GM13976 (cell line): ENCODE measurements around the gene ORC2.
"Not testable (repeated sequence)": the region's sequence is repeated elsewhere in the genome, so short reads cannot be mapped to it uniquely, and the experiment has no call there.

ENCODE experiments used
- DNase-seq: peaks from one replicate; pipeline ENCODE4 v3.0.0; 2012; ENCODE audit warnings: low spot score
- in situ Hi-C: fragments of 300-500 bp; cut with MboI; formaldehyde crosslinking; loops from one replicate; pipeline ENCODE4 v1.12.0; 2022; ENCODE audit warnings: low sequenced_read_pairs, mixed read lengths, inconsistent platforms; ENCODE audit not compliant: unreplicated experiment
- TF ChIP-seq, protein P1 (sequence below): IDR thresholded peaks from 2 replicates; pipeline ENCODE4 v1.5.1; 2012; ENCODE audit warnings: borderline replicate concordance, mild to moderate bottlenecking; ENCODE audit not compliant: insufficient read depth; ENCODE audit errors: extremely low read depth, missing control alignments, control extremely low read depth

The ORC2 gene

GRCh38 chr2:200964498-200964897 lies 1.0 kb upstream of the ORC2 start:
- in situ Hi-C loops: no loop called here
- TF ChIP-seq, protein P1, sequence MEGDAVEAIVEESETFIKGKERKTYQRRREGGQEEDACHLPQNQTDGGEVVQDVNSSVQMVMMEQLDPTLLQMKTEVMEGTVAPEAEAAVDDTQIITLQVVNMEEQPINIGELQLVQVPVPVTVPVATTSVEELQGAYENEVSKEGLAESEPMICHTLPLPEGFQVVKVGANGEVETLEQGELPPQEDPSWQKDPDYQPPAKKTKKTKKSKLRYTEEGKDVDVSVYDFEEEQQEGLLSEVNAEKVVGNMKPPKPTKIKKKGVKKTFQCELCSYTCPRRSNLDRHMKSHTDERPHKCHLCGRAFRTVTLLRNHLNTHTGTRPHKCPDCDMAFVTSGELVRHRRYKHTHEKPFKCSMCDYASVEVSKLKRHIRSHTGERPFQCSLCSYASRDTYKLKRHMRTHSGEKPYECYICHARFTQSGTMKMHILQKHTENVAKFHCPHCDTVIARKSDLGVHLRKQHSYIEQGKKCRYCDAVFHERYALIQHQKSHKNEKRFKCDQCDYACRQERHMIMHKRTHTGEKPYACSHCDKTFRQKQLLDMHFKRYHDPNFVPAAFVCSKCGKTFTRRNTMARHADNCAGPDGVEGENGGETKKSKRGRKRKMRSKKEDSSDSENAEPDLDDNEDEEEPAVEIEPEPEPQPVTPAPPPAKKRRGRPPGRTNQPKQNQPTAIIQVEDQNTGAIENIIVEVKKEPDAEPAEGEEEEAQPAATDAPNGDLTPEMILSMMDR: no peak
- DNase-seq: no peak

DNA sequence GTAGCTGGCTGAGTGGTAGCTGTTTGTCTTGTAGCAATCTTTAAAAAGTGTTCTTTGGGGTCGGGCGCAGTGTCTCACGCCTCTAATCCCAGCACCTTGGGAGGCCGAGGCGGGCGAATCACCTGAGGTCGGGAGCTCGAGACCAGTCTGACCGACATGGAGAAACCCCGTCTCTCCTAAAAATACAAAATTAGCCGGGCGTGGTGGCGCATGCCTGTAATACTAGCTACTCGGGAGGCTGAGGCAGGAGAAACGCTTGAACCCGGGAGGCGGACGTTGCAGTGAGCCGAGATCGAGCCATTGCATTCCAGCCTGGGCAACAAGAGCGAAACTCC lies 425 bp upstream of the ORC2 start:
- in situ Hi-C loops, DNase-seq: not testable (repeated sequence)

DNA sequence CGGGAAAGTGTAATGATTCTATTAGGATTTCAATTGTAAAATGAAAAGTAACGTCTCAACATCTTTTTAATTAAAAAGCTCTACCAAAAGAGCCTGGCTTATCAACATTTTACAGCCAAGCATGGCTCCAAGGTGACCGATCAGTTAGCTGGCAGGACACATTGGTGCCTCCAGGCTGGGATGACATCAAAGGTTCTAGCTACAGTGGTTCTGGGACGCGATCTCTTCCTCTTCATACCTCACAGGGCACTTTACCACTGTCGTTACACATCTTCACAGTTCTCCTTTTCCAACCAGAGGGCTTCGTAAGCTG lies 693 bp downstream of the ORC2 start:
- in situ Hi-C loops: no loop called here
- no peak for DNase-seq
- TF ChIP-seq, protein P1: no peak

DNA sequence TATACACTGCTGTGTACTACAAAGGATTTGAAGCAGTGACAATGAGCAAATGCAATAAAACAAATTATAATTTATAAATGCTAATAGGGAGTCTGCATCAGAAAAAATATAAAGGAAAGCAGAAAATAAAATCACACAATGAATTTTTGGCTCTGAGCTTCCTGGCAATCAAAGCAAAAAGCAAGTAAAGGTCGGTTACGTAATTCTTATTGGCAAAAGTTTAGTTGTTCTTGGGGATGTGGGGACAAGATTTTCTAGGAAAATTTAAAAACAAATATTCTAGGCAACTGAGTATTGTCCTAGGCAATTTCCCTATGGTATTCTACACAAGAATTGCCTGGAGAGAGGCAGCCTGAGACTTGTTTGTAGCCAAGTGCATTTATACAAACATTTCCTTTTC lies 1.8 kb downstream of the ORC2 start:
- in situ Hi-C loops: no loop called here
- TF ChIP-seq, protein P1: no peak

DNA sequence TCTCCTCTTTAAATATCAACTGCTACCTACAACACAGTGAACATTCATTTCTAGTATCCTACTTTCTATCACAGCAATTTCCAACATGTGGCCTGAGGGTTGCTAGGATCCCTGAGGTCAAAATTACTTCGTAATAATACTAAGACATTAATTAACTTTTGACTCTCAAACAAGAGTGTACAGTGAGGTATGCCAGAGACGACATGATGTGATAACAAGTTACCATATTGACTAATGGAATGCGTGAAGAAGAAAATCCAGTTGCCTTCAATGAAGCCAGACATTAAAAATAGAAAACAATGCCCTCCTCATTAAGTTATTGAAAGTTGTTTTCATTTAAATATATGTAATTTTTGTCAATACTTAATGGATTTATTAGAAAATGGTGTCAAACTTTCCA lies 13.1 kb downstream of the ORC2 start:
- TF ChIP-seq, protein P1: no peak
- DNase-seq: no peak
- in situ Hi-C loops: no loop called here

More for the DNA sequence above, 1.8 kb downstream of the ORC2 start:
- no peak for DNase-seq

DNA sequence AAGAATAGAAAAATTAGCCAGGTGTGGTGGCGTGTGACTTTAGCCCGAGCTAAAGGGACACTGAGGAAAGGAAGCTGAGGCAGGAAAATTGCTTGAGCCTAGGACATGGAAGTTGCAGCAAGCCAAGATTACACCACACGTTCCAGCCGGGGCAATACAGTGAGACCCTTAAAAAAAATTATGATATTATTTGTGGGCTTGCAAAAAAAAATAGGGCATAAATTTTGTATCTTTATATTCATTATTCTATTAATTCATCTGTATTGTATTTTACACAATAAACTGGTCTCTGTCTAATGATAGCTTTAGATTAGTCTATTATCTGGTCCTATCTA lies 18.1 kb downstream of the ORC2 start:
- DNase-seq: no peak
- TF ChIP-seq, protein P1: no peak
- in situ Hi-C loops: no loop called here

DNA sequence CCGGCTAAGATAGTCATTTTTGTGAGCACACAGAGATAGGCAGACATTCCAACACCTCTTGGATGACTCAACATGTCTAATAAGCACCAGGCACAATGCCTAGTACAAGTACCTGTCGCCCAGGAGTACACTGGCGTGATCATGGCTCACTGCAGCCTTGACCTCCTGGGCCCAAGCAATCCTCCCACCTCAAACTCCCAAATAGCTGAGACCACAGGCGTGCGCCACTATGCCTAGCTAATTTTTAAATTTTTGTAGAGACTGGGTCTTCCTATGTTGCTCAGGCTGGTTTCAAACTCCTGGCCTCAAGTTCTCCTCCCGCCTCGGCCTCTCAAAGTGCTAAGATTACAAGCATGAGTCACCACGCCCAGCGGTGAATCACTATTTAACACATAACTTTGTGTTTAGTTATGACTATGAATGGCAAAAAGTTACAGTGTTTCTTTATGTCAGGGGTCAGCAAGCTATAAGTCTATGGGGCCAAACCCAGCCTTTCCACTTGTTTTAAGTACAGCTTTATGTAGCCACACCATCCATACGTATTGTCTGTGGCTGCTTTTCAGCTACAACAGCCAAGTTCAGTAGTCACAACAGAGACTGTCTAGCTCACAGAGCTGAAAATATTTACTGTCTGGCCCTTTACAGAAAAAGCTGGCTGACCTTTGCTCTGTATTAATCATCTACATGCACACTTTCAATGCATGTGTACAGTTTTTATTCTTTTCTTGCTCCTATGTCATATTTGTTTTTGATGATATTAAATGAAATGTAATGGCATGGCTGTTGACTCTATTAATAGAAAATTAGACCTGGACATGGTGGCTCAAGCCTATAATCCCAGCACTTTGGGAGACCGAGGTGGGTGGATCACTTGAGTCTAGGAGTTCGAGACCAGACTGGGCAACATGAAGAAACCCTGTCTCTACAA lies 18.7 kb downstream of the ORC2 start:
- no peak for DNase-seq
- in situ Hi-C loops: no loop called here
- TF ChIP-seq, protein P1: no peak
